Adipocyte (in vitro differentiated cells): ENCODE results near the gene SENP6.

ENCODE experiments used
- DNase-seq: peaks from one replicate; pipeline ENCODE4 v3.0.0-alpha.2; 2015; ENCODE audit warnings: low read depth
- H3K27me3 ChIP-seq: replicated peaks from 2 replicates; pipeline ENCODE4 v1.7.0; 2013; ENCODE audit warnings: mild to moderate bottlenecking, low read length, moderate library complexity; ENCODE audit not compliant: control insufficient read depth, insufficient read depth
- H3K36me3 ChIP-seq: 2 replicates; pipeline ENCODE4 v1.7.0; 2013; ENCODE audit warnings: low read length, mild to moderate bottlenecking, moderate library complexity; ENCODE audit not compliant: control insufficient read depth, insufficient read depth, severe bottlenecking
- H3K4me1 ChIP-seq: 2 replicates; pipeline ENCODE4 v1.7.0; 2013; ENCODE audit warnings: mild to moderate bottlenecking, low read length, moderate library complexity; ENCODE audit not compliant: control insufficient read depth, insufficient read depth
- H3K4me3 ChIP-seq: 2 replicates; pipeline ENCODE4 v1.7.0; 2013; ENCODE audit warnings: mild to moderate bottlenecking, low read length, moderate library complexity
- H3K9ac ChIP-seq: 2 replicates; pipeline ENCODE4 v1.7.0; 2013; ENCODE audit warnings: mild to moderate bottlenecking, low read length, moderate library complexity
- H3K9me3 ChIP-seq: 2 replicates; pipeline ENCODE4 v1.7.0; 2013; ENCODE audit warnings: mild to moderate bottlenecking, low read length, moderate library complexity; ENCODE audit not compliant: control insufficient read depth

SENP6 gene

GRCh38 chr6:75751443-75751842 is 149.8 kb downstream of the SENP6 start:
- peak; percentile 61 for DNase-seq
- Histone ChIP-seq H3K4me3 (no peak overlapping the region), H3K9ac (no peak overlapping the region), H3K4me1 (peaks cover 26% of the 10 kb centered on the region), H3K36me3 (no peaks in the 10 kb centered on the region), H3K9me3 (no peaks in the 10 kb centered on the region), H3K27me3 (no peaks in the 10 kb centered on the region)

DNA sequence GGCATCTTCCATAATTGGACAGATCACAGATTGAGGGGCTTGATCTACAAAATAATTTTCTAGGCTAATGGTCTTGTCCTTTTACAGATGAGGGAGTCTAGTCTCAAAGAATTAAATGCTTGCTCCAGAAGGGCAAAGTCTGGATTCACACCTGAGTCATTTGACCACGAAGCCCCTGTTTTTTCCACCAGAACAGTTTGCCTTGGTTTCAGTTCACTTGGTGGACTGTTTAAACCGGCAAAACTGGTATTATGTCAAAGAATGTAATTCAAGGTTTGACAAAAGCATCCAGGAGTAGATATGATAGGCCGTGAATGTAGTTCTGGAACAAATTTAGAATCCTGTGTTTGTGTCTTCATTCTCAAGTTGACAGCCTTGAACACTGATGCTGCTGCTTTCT is 150.7 kb downstream of the SENP6 start:
- Histone ChIP-seq H3K4me1 (peaks cover 26% of the 10 kb centered on the region), H3K36me3 (no peaks in the 10 kb centered on the region), H3K4me3 (no peak overlapping the region), H3K9ac (no peak overlapping the region), H3K27me3 (no peaks in the 10 kb centered on the region), H3K9me3 (no peaks in the 10 kb centered on the region)
- DNase-seq = no peak

DNA sequence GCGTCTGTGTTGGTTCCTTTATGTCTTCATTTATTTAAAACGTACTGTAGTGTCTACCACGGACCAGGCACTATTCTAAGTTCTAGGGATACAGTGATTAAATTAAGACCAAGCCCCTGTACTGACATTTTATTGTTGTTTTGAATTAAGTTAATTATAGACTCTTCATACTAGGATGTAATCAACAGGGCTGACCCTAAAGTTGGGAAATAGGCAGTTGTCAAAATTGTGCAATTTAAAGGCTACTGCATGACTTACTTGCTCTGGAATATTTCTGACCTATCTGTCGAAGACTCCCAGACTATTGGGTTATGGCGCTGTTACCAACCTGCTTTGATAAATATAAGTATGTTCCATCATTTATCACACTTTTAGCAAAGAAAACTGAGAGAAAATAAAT is 154.0 kb downstream of the SENP6 start:
- Histone ChIP-seq H3K27me3 (no peaks in the 10 kb centered on the region), H3K4me1 (peaks cover 37% of the 10 kb centered on the region), H3K9me3 (no peaks in the 10 kb centered on the region), H3K9ac (no peak overlapping the region), H3K4me3 (no peak overlapping the region), H3K36me3 (no peaks in the 10 kb centered on the region)
- DNase-seq = peak; percentile 33

DNA sequence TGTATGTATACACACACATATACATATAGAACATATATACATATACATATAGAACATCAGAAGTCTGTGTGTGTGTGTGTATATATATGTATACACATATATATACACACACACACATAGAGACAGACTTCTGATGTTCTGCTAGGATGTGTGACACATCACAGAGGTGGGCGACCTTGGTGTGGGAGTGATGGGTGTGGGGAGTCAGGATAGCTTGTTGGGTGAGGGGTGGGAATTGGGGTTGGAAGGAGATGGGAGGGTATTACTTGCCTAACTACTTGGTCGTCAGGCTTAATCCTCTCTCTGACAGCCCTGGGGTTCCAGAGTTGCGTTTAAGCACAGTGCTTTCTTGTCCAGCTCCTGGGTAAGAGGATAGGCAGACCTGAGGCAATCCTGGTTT is 155.6 kb downstream of the SENP6 start:
- H3K36me3 ChIP-seq = no peaks in the 10 kb centered on the region
- no peaks in the 10 kb centered on the region for H3K27me3 ChIP-seq
- no peaks in the 10 kb centered on the region for H3K9me3 ChIP-seq
- H3K4me3 ChIP-seq = no peak overlapping the region
- peaks cover 35% of the 10 kb centered on the region for H3K4me1 ChIP-seq
- no peak overlapping the region for H3K9ac ChIP-seq
- DNase-seq = no peak

DNA sequence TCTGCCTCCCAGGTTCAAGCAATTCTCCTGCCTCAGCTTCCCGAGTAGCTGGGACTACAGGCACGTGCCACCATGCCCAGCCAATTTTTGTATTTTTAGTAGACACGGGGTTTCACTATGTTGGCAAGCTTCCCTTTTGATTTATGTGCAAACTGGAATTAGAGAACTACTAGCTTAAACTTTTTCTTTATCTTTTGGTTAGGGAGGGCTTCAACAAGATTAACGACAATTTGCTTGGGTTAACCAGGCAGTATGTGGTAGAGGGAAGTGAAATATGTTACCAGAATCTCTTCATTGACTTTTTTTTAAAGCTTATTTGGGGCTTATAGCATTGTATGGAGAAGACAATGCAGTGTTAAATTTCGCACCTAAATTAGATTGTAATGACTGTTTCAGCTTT is 156.4 kb downstream of the SENP6 start:
- DNase-seq = no peak
- Histone ChIP-seq H3K9me3 (no peaks in the 10 kb centered on the region), H3K4me3 (no peak overlapping the region), H3K36me3 (no peaks in the 10 kb centered on the region), H3K9ac (no peak overlapping the region), H3K4me1 (peaks cover 35% of the 10 kb centered on the region), H3K27me3 (no peaks in the 10 kb centered on the region)

DNA sequence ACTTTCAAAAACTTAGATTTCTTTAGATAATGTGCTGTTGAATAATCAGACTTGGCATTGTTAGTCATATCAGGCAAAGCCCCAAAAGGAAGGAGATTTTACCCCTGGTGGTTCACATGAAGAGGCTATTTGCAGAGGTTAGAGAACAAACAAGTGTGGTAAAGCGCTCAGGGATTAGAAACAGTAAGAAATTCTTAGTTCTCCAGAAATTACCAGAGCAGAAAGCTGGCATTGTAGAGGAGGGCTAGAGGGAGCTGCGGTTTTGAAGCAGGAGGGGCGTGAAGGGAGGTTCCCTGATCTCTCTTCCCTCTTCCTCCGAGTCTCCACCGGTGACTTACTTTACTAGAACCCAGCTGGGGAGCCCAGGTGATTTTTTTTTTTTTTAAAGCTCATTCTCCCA is 157.5 kb downstream of the SENP6 start:
- H3K9ac ChIP-seq = no peak overlapping the region
- no peaks in the 10 kb centered on the region for H3K9me3 ChIP-seq
- peaks cover 26% of the 10 kb centered on the region for H3K4me1 ChIP-seq
- DNase-seq = no peak
- H3K36me3 ChIP-seq = no peaks in the 10 kb centered on the region
- H3K4me3 ChIP-seq = no peak overlapping the region
- no peaks in the 10 kb centered on the region for H3K27me3 ChIP-seq

DNA sequence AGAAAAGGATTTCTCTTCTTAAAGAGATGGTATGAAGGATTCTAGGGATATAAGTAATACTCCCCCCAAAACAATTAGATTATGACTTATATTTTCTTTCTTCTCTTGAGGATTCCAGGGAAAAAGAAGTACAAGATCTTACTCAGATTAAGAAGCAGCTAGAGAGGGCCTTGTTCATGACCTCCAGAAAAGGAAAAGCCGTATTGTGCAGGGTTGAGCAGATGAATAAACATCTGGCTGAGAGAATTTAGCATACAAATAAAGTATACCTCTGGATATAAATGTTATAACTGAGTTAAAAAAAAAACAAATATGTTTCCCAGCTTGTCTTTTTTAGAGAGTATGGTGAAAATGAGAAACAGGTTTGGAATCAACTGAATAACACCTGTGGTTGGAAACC is 158.6 kb downstream of the SENP6 start:
- Histone ChIP-seq H3K4me1 (peaks cover 22% of the 10 kb centered on the region), H3K4me3 (no peak overlapping the region), H3K36me3 (no peaks in the 10 kb centered on the region), H3K9ac (no peak overlapping the region), H3K27me3 (no peaks in the 10 kb centered on the region), H3K9me3 (no peaks in the 10 kb centered on the region)
- no peak for DNase-seq

DNA sequence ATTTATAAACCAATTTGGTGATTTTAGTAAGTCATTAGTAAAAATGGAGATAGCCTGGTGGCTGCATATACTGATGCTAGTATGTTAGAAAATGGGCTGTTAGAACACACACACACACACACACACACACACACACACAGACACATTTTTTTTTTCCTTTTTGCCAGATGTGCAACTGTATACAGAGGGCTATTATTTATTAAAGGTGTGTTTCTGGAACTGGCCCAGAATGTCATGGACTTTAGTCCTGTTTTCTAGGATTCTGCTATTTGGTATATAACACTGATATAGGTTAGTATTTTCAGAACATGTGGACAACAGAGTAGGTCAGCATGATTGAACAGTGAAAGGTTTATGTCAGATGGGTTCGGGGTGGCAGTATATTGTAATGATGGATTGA is 159.8 kb downstream of the SENP6 start:
- Histone ChIP-seq H3K4me3 (no peak overlapping the region), H3K36me3 (no peaks in the 10 kb centered on the region), H3K9ac (no peak overlapping the region), H3K27me3 (no peaks in the 10 kb centered on the region), H3K9me3 (no peaks in the 10 kb centered on the region), H3K4me1 (peaks cover 13% of the 10 kb centered on the region)
- DNase-seq = no peak

- DNase-seq = no peak
- H3K9me3 ChIP-seq = no peaks in the 10 kb centered on the region
Observed at GRCh38 chr6:75762063-75762462, 160.4 kb downstream of the SENP6 start.

DNA sequence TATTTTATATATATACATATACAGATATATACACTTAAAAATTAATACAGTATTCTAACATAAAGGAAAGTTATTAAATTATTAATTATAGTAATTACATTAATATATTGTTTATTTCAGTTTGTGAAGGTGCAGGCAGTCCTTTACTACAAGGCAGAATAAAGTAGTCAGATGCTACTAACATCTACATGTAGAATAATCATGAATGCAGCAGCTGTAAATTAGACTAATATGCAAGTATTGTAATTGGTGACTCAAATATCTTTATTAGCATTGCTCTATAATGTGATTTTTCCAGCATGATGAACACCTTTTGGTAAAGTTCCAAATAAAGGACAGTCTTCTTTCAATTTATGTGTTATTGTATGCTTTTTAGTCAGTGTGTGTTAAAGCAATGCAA is 164.7 kb downstream of the SENP6 start:
- Histone ChIP-seq H3K4me1 (no peaks in the 10 kb centered on the region), H3K9me3 (no peaks in the 10 kb centered on the region), H3K27me3 (no peaks in the 10 kb centered on the region), H3K9ac (no peak overlapping the region), H3K36me3 (no peaks in the 10 kb centered on the region), H3K4me3 (no peak overlapping the region)
- no peak for DNase-seq

More at GRCh38 chr6:75762063-75762462, 160.4 kb downstream of the SENP6 start:
- Histone ChIP-seq H3K4me1 (peaks cover 13% of the 10 kb centered on the region), H3K9ac (no peak overlapping the region), H3K27me3 (no peaks in the 10 kb centered on the region), H3K36me3 (no peaks in the 10 kb centered on the region), H3K4me3 (no peak overlapping the region)
